ENCODE data around the gene FLT1. TPM values are rescaled to one million over a fixed set of nuclear protein-coding genes. Genes with fewer than 3 reads are reported as not detected.

FLT1 gene
- total RNA-seq, 2 experiments from 2014 or later = 21.7 to 27.4 TPM

DNA sequence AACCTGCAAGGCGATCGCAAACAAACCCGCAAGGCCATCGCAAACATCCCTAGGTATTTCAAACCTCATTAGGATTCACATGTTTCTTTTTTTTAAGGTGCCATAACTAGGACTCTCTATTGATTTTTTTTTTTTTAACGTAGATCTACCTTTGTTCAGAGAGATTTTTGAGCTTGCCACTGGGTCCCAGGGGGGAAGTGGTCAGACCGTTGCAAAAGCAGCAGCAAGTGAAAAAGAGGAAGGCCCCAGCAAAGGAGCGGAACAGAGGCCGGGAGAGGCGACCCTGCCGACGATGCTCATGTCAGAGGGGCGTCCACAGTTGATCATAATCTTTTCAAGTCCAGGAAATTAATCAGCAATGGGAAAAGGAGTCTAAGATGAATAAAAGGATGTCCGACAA lies 32.7 kb upstream of the FLT1 start:
- Mint-ChIP-seq H3K27me3 (peaks cover 19% of the 10 kb centered on the region), H3K36me3 (ENCODE audit: low read depth) (no peaks in the 10 kb centered on the region), H3K9me3 (ENCODE audit: low read depth) (no peaks in the 10 kb centered on the region), H3K4me3 (no peak overlapping the region), H3K27ac (no peak overlapping the region), H3K4me1 (peaks cover 24% of the 10 kb centered on the region)
- CTCF ChIA-PET = interaction anchor here (1.5 to 2.2 kb wide), 2 partner anchors 12 to 30 kb away, joined by 3 to 5 read pairs; no protein-coding TSS in a partner anchor
- DNase-seq = no peak
- intact Hi-C loops (cut with DNase I, micrococcal nuclease) = loop anchor here in 1 of 2 experiments (10.0 kb wide), 1 partner anchor 107 kb away; no protein-coding TSS in a partner anchor
- POLR2A ChIA-PET = no interaction called here
- ATAC-seq = no peak

DNA sequence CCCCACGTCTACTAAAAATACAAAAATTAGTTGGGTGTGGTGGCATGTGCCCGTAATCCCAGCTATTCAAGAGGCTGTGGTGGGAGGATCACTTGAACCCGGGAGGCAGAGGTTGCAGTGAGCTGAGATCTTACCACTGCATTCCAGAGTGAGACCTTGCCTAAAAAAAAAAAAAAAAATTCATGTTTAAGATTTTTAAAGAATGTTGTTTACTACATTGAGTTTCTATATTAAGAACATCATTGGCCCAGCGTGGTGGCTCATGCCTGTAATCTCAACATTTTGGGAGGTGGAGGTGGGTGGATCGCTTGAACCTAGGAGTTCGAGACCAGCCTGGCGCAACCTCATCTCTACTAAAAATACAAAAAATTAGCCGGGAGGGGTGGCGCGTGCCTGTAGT lies 31.9 kb upstream of the FLT1 start:
- intact Hi-C loops (cut with DNase I, micrococcal nuclease) = loop anchor here in 1 of 2 experiments (10.0 kb wide), 1 partner anchor 108 kb away; no protein-coding TSS in a partner anchor

DNA sequence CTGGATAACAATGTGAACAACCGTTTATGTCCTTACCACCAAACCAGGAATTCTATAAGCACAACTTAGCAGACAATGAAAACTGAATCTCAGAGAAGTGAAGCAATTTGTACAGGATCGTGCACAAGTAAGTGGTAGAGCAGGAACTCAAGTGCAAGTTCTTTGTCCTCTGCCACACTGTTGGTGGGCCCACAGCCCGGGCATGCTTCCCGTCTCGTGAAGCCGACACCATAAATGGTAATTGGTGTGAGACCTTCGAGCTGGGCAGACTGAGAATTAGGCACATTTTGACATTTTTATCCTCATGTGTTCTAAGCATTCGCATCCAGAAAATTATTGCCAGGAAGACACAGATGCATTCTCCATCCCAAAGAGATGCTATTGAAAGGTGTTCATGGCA lies 27.9 kb upstream of the FLT1 start:
- ChIA-PET CTCF (no interaction called here), POLR2A (no interaction called here)
- DNase-seq (no peak), ATAC-seq (no peak)
- Mint-ChIP-seq H3K4me3 (no peak overlapping the region), H3K36me3 (ENCODE audit: low read depth) (no peaks in the 10 kb centered on the region), H3K27me3 (peaks cover 18% of the 10 kb centered on the region), H3K27ac (peak overlapping the region; percentile 86), H3K4me1 (peaks cover 25% of the 10 kb centered on the region), H3K9me3 (ENCODE audit: low read depth) (no peaks in the 10 kb centered on the region)
- intact Hi-C loops (cut with DNase I, micrococcal nuclease) = loop anchor here in 1 of 2 experiments (10.0 kb wide), 1 partner anchor 112 kb away; no protein-coding TSS in a partner anchor

More for the DNA sequence above, 31.9 kb upstream of the FLT1 start:
- CTCF ChIA-PET = no interaction called here
- no peak for ATAC-seq
- DNase-seq = no peak
- POLR2A ChIA-PET = no interaction called here
- H3K36me3 Mint-ChIP-seq (ENCODE audit: low read depth) = no peaks in the 10 kb centered on the region
- H3K4me3 Mint-ChIP-seq = no peak overlapping the region
- H3K4me1 Mint-ChIP-seq = peaks cover 25% of the 10 kb centered on the region
- peaks cover 21% of the 10 kb centered on the region for H3K27me3 Mint-ChIP-seq
- no peaks in the 10 kb centered on the region for H3K9me3 Mint-ChIP-seq (ENCODE audit: low read depth)
- no peak overlapping the region for H3K27ac Mint-ChIP-seq

DNA sequence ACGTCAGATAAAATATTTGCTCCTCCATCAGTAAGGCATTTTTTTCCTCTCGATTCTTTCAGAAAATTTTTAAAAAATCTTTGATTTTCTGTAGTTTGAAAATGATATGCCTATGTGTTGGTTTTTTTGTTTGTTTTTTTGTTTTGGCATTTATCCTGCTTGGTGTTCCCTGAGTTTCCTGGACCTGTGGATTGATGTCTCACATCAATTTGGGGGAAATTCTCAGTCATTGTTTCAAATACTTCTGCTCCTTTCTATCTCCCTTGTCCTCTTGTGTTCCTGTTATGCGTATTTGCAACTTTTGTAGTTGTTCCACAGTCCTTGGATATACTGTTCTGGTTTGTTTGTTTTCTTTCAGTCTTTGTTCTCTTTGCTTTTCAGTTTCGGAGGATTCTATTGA lies 18.8 kb upstream of the FLT1 start:
- Mint-ChIP-seq H3K27me3 (peaks cover 17% of the 10 kb centered on the region), H3K9me3 (ENCODE audit: low read depth) (no peaks in the 10 kb centered on the region), H3K27ac (no peak overlapping the region), H3K4me1 (no peaks in the 10 kb centered on the region), H3K36me3 (ENCODE audit: low read depth) (no peaks in the 10 kb centered on the region), H3K4me3 (no peak overlapping the region)
- DNase-seq (no peak), ATAC-seq (no peak)
- ChIA-PET POLR2A (no interaction called here), CTCF (no interaction called here)
- intact Hi-C loops (cut with DNase I, micrococcal nuclease) = no loop called here

GRCh38 chr13:28510542-28510941 lies 15.6 kb upstream of the FLT1 start:
- no peak for DNase-seq
- Mint-ChIP-seq H3K4me3 (no peak overlapping the region), H3K27me3 (peaks cover 7% of the 10 kb centered on the region), H3K9me3 (ENCODE audit: low read depth) (no peaks in the 10 kb centered on the region), H3K27ac (no peak overlapping the region), H3K36me3 (ENCODE audit: low read depth) (no peaks in the 10 kb centered on the region), H3K4me1 (peaks cover 5% of the 10 kb centered on the region)
- intact Hi-C loops (cut with DNase I, micrococcal nuclease) = no loop called here
- ChIA-PET POLR2A (no interaction called here), CTCF (no interaction called here)
- ATAC-seq = no peak

- no peaks in the 10 kb centered on the region for H3K36me3 Mint-ChIP-seq (ENCODE audit: low read depth)
- ATAC-seq (no peak), DNase-seq (no peak)
- ChIA-PET POLR2A (no interaction called here), CTCF (no interaction called here)
- H3K9me3 Mint-ChIP-seq (ENCODE audit: low read depth) = no peaks in the 10 kb centered on the region
- H3K4me3 Mint-ChIP-seq = no peak overlapping the region
- no peak overlapping the region for H3K27ac Mint-ChIP-seq
- peaks cover 7% of the 10 kb centered on the region for H3K27me3 Mint-ChIP-seq
- H3K4me1 Mint-ChIP-seq = peaks cover 10% of the 10 kb centered on the region
- intact Hi-C loops (cut with DNase I, micrococcal nuclease) = no loop called here
These were observed 15.1 kb upstream of the FLT1 start for GRCh38 chr13:28510066-28510465.

DNA sequence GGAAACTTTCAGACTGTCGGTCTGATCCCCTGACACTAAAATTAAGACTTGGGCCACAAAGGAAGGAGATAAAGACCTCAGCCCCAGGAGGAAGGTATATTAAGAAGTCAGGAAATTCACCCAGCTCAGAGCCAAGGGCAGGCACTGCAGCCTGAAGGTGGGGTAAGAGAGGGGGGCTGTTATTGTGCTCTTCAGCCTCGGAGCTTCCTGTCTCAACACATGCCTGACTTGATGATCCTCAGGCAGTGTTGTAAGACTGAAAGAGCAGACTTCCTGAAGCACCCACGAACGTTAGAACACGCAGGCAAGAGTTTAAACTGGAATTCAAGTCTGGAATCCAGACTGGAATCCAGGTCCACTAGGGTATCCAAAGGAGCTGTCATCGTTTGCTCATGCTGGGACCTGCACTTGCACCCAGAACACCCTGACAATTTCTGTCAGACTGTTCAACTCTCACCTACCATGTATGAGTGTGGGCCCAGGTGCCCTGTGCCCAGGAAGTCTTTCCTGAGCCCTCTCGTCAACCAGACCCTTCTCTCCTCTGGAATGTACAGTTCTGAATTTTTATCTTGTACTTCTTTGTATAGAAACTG lies 10.7 kb upstream of the FLT1 start:
- peak overlapping the region; percentile 48 for H3K27ac Mint-ChIP-seq
- ATAC-seq (no peak), DNase-seq (no peak)
- ChIA-PET CTCF (interaction anchor here (0.7 to 1.3 kb wide), 4 partner anchors 8 to 181 kb away, joined by 3 to 5 read pairs (median 4); no protein-coding TSS in a partner anchor), POLR2A (no interaction called here)
- H3K4me1 Mint-ChIP-seq = peaks cover 11% of the 10 kb centered on the region
- H3K9me3 Mint-ChIP-seq (ENCODE audit: low read depth) = no peaks in the 10 kb centered on the region
- H3K36me3 Mint-ChIP-seq (ENCODE audit: low read depth) = no peaks in the 10 kb centered on the region
- no peak overlapping the region for H3K4me3 Mint-ChIP-seq
- intact Hi-C loops (cut with DNase I, micrococcal nuclease) = no loop called here
- peaks cover 7% of the 10 kb centered on the region for H3K27me3 Mint-ChIP-seq

- Mint-ChIP-seq H3K9me3 (ENCODE audit: low read depth) (no peaks in the 10 kb centered on the region), H3K27me3 (peaks cover 6% of the 10 kb centered on the region), H3K27ac (no peak overlapping the region), H3K4me3 (no peak overlapping the region), H3K36me3 (ENCODE audit: low read depth) (no peaks in the 10 kb centered on the region), H3K4me1 (peaks cover 11% of the 10 kb centered on the region)
- ATAC-seq (no peak), DNase-seq (no peak)
- POLR2A ChIA-PET = no interaction called here
- CTCF ChIA-PET = interaction anchor here (0.6 kb wide), 1 partner anchor 424 kb away, joined by 3 read pairs; no protein-coding TSS in a partner anchor
- intact Hi-C loops (cut with DNase I, micrococcal nuclease) = no loop called here
These were observed 8.4 kb upstream of the FLT1 start for GRCh38 chr13:28503182-28503967.

GRCh38 chr13:28501547-28501946 lies 6.6 kb upstream of the FLT1 start:
- intact Hi-C loops (cut with DNase I, micrococcal nuclease) = no loop called here
- no peaks in the 10 kb centered on the region for H3K9me3 Mint-ChIP-seq (ENCODE audit: low read depth)
- POLR2A ChIA-PET = no interaction called here

DNA sequence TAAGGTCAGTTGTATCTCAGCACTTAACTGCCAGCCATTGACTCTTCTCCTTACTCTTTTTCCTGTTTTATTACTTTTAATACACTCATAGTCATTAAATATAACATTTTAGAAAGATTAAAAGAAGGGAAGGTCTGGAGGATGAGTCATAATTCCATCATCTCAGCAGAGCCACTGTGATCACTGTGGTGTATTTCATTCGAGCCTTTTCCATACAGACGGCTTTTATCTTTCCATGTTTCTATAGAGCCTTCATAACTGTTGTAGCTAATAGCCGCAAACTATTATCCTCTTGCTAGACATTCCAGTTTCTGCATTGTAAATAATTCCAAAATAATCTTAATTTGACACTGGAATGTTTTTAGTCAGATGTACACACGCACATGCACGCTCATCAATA lies 4.7 kb upstream of the FLT1 start:
- no peaks in the 10 kb centered on the region for H3K9me3 Mint-ChIP-seq (ENCODE audit: low read depth)
- intact Hi-C loops (cut with DNase I, micrococcal nuclease) = no loop called here
- ChIA-PET POLR2A (no interaction called here), CTCF (no interaction called here)
- peaks cover 6% of the 10 kb centered on the region for H3K4me1 Mint-ChIP-seq
- H3K4me3 Mint-ChIP-seq = no peak overlapping the region
- ATAC-seq = no peak
- no peak overlapping the region for H3K27ac Mint-ChIP-seq
- H3K27me3 Mint-ChIP-seq = peaks cover 32% of the 10 kb centered on the region
- DNase-seq = no peak
- no peaks in the 10 kb centered on the region for H3K36me3 Mint-ChIP-seq (ENCODE audit: low read depth)

More at GRCh38 chr13:28501547-28501946, 6.6 kb upstream of the FLT1 start:
- H3K36me3 Mint-ChIP-seq (ENCODE audit: low read depth) = no peaks in the 10 kb centered on the region
- H3K4me3 Mint-ChIP-seq = no peak overlapping the region
- peaks cover 19% of the 10 kb centered on the region for H3K27me3 Mint-ChIP-seq
- peaks cover 11% of the 10 kb centered on the region for H3K4me1 Mint-ChIP-seq
- H3K27ac Mint-ChIP-seq = no peak overlapping the region
- DNase-seq = no peak
- CTCF ChIA-PET = no interaction called here
- ATAC-seq = no peak

- ATAC-seq = no peak
- no peaks in the 10 kb centered on the region for H3K9me3 Mint-ChIP-seq (ENCODE audit: low read depth)
- H3K27ac Mint-ChIP-seq = no peak overlapping the region
- ChIA-PET POLR2A (no interaction called here), CTCF (interaction anchor here (1.0 kb wide), 1 partner anchor 173 kb away, joined by 3 read pairs; no protein-coding TSS in a partner anchor)
- DNase-seq = no peak
- no peak overlapping the region for H3K4me3 Mint-ChIP-seq
- peaks cover 32% of the 10 kb centered on the region for H3K27me3 Mint-ChIP-seq
- peaks cover 6% of the 10 kb centered on the region for H3K4me1 Mint-ChIP-seq
- intact Hi-C loops (cut with DNase I, micrococcal nuclease) = no loop called here
- no peaks in the 10 kb centered on the region for H3K36me3 Mint-ChIP-seq (ENCODE audit: low read depth)
These were observed 3.7 kb upstream of the FLT1 start for GRCh38 chr13:28498481-28499115.

All from activated CD4-positive, alpha-beta T cell treated with anti-CD3 and anti-CD28 coated beads for 36 hours (primary cell).